CD4-positive, alpha-beta T cell (primary cell): ENCODE measurements around the gene LGALS4. TPM values are rescaled to one million over a fixed set of nuclear protein-coding genes. Genes with fewer than 3 reads are reported as not detected.
"Not testable (repeated sequence)": the region's sequence is repeated elsewhere in the genome, so short reads cannot be mapped to it uniquely, and the experiment has no call there.

ENCODE experiments used
- ATAC-seq: fragments of 200-7000 bp; cut with Tn5 transposase; one replicate; pipeline ENCODE4 v1.10.0; 2022; ENCODE audit warnings: mild to moderate bottlenecking; ENCODE audit not compliant: poor library complexity
- CTCF ChIA-PET: fragments of 350-600 bp; sonication (Branson Sonifier 250); formaldehyde crosslinking; loops from one replicate; lab custom pipeline; 2021; ENCODE audit warnings: antibody characterized with exemption, inconsistent platforms; lab: Charles Lee
- POLR2A ChIA-PET: fragments of 350-600 bp; sonication (Branson Sonifier 250); formaldehyde crosslinking; loops from one replicate; lab custom pipeline; 2021; ENCODE audit warnings: antibody characterized with exemption, inconsistent platforms; lab: Charles Lee
- DNase-seq, 14 experiments: peaks; one replicate each; pipeline ENCODE4 v3.0.0-alpha.2; 2013 to 2020; ENCODE audit warnings: mixed read lengths in 2 of 14
- H3K27ac ChIP-seq, 2 donors: one replicate each; pipeline versions ENCODE4 v1.5.1 to v1.7.0; 2013; ENCODE audit warnings: low read length in 2 of 2, low read depth in 1 of 2, mild to moderate bottlenecking in 1 of 2
- H3K27me3 ChIP-seq, 2 experiments: 1 replicate in 1 of 2; 2 replicates in 1 of 2; pipeline versions ENCODE4 v1.6.1 to v1.7.0; 2013; ENCODE audit warnings: low read length in 2 of 2, control low read depth in 1 of 2, mild to moderate bottlenecking in 1 of 2, moderate library complexity in 1 of 2; ENCODE audit not compliant: insufficient read depth in 2 of 2, control insufficient read depth in 1 of 2
- H3K36me3 ChIP-seq: one replicate; pipeline ENCODE4 v1.6.1; 2013; ENCODE audit warnings: low read length, control low read depth; ENCODE audit not compliant: insufficient read depth
- H3K4me1 ChIP-seq: one replicate; pipeline ENCODE4 v1.6.1; 2013; ENCODE audit warnings: low read length, control low read depth; ENCODE audit not compliant: insufficient read depth
- H3K4me3 ChIP-seq: one replicate; pipeline ENCODE4 v1.5.1; 2013; ENCODE audit warnings: mild to moderate bottlenecking, low read length, moderate library complexity
- H3K9me3 ChIP-seq, 2 experiments: 1 replicate in 1 of 2; 2 replicates in 1 of 2; pipeline versions ENCODE4 v1.6.1 to v1.7.0; 2013; ENCODE audit warnings: low read length in 2 of 2, mild to moderate bottlenecking in 2 of 2, control low read depth in 1 of 2, moderate library complexity in 1 of 2; ENCODE audit not compliant: control insufficient read depth in 1 of 2, insufficient read depth in 1 of 2
- H3K27ac Mint-ChIP-seq: one replicate; pipeline ENCODE4 v1.8.0; 2020; ENCODE audit warnings: mixed read lengths
- H3K27me3 Mint-ChIP-seq: one replicate; pipeline ENCODE4 v1.8.0; 2021; ENCODE audit warnings: mixed read lengths
- H3K36me3 Mint-ChIP-seq: one replicate; pipeline ENCODE4 v1.8.0; 2021; ENCODE audit warnings: low read depth, mixed read lengths
- H3K4me1 Mint-ChIP-seq: one replicate; pipeline ENCODE4 v1.8.0; 2021; ENCODE audit warnings: low read depth, mixed read lengths
- H3K4me3 Mint-ChIP-seq: one replicate; pipeline ENCODE4 v1.8.0; 2020; ENCODE audit warnings: mild to moderate bottlenecking, mixed read lengths
- H3K9me3 Mint-ChIP-seq: one replicate; pipeline ENCODE4 v1.8.0; 2020; ENCODE audit warnings: mixed read lengths
- CTCF ChIP-seq: fragments of 200-600 bp; IDR thresholded peaks from one replicate; pipeline ENCODE4 v1.8.0; 2022; ENCODE audit warnings: antibody characterized with exemption, mild to moderate bottlenecking
- intact Hi-C, 2 experiments: fragments of 100-400 bp; cut with DNase I in 1 of 2; cut with micrococcal nuclease in 1 of 2; formaldehyde crosslinking; loops; one replicate each; pipeline versions ENCODE4 v1.15.1 to v1.9.0; 2023 to 2025; cut with DNase I, micrococcal nuclease
- polyA plus RNA-seq, 2 donors: library from polyadenylated mRNA; unstranded; fragments of 120-200 nt; gene quantifications; one replicate each; pipeline ENCODE4 v1.2.1, GENCODE V29; 2013
- total RNA-seq, 174 experiments: library from RNA in 2 of 174; stranded (reverse) in 2 of 174; gene quantifications; one replicate each; pipeline ENCODE4 v1.2.3 and lab custom pipeline; 2021 to 2026

The LGALS4 gene
- total RNA-seq (1 to 10 TPM; 2.3 to 3.1 TPM), total RNA-seq (lab: John Stamatoyannopoulos, UW) (0 to 5.0 (median 1.4) reads per million in 172 experiments)
- 1.7 TPM for polyA plus RNA-seq (2013, experiment 1 of 2)
- 1.7 TPM for polyA plus RNA-seq (2013, experiment 2 of 2)

GRCh38 chr19:38812841-38813320 lies at the start of gene LGALS4:
Gene LGALS4, minus strand, starts transcription at chr19:38812945. Its CDS starts 59 bp downstream, at chr19:38812886.
- Histone ChIP-seq H3K27me3 (no peaks in the 10 kb centered on the region), H3K9me3 (no peaks in the 10 kb centered on the region), H3K27ac (no peak within 1 kb of the TSS), H3K4me3 (no peak within 1 kb of the TSS), H3K36me3 (peaks cover 33% of the 10 kb centered on the region), H3K4me1 (no peaks in the 10 kb centered on the region)
- no peak within 1 kb of the TSS for H3K4me3 Mint-ChIP-seq
- H3K9me3 Mint-ChIP-seq, result no peaks in the 10 kb centered on the region
- CTCF ChIA-PET, result no interaction called here
- H3K36me3 Mint-ChIP-seq, result peaks cover 24% of the 10 kb centered on the region
- H3K27me3 Mint-ChIP-seq, result no peaks in the 10 kb centered on the region
- no peak within 1 kb of the TSS for H3K27ac Mint-ChIP-seq
- ATAC-seq (no peak), DNase-seq (no peak)
- TF ChIP-seq CTCF, result no peak
- intact Hi-C loops, result no loop called here
- H3K4me1 Mint-ChIP-seq, result no peaks in the 10 kb centered on the region
- POLR2A ChIA-PET, result no interaction called here

- Mint-ChIP-seq H3K27me3 (no peaks in the 10 kb centered on the region), H3K9me3 (no peaks in the 10 kb centered on the region), H3K4me1 (peaks cover 49% of the 10 kb centered on the region), H3K36me3 (peaks cover 8% of the 10 kb centered on the region), H3K4me3 (no peak overlapping the region), H3K27ac (no peak overlapping the region)
- no peaks in the 10 kb centered on the region for H3K36me3 ChIP-seq
- no peaks in the 10 kb centered on the region for H3K27me3 ChIP-seq
- intact Hi-C loops, result no loop called here
- ATAC-seq (no peak), DNase-seq (no peak)
- no peaks in the 10 kb centered on the region for H3K9me3 ChIP-seq
- H3K4me3 ChIP-seq, result no peak overlapping the region
- peaks cover 44% of the 10 kb centered on the region for H3K4me1 ChIP-seq
- H3K27ac ChIP-seq, result no peak overlapping the region
- CTCF ChIA-PET, result interaction anchor here (1.5 kb wide), 1 partner anchor 8 kb away, joined by 8 read pairs; no protein-coding TSS in a partner anchor
- no peak for TF ChIP-seq CTCF
- POLR2A ChIA-PET, result interaction anchor here (1.9 kb wide), 1 partner anchor 19 kb away, joined by 5 read pairs; no protein-coding TSS in a partner anchor
Observed at GRCh38 chr19:38861368-38861767, 48.6 kb upstream of the LGALS4 start.

- not testable (repeated sequence) for H3K27ac Mint-ChIP-seq, H3K4me3 Mint-ChIP-seq
- H3K4me1 ChIP-seq, result peaks cover 30% of the 10 kb centered on the region
Observed at GRCh38 chr19:38859631-38860204, 47.0 kb upstream of the LGALS4 start.

More at GRCh38 chr19:38859631-38860204, 47.0 kb upstream of the LGALS4 start:
- POLR2A ChIA-PET, H3K4me3 ChIP-seq, H3K27me3 ChIP-seq, H3K36me3 Mint-ChIP-seq, H3K9me3 Mint-ChIP-seq, H3K27me3 Mint-ChIP-seq, ATAC-seq, H3K27ac ChIP-seq, intact Hi-C loops, H3K9me3 ChIP-seq, H3K36me3 ChIP-seq, DNase-seq: not testable (repeated sequence)
- H3K4me1 Mint-ChIP-seq, result peaks cover 32% of the 10 kb centered on the region
- CTCF ChIA-PET, result interaction anchor here (1.5 kb wide), 1 partner anchor 10 kb away, joined by 8 read pairs; no protein-coding TSS in a partner anchor
